ENCODE data around the gene CANT1. TPM values are rescaled to one million over a fixed set of nuclear protein-coding genes. Genes with fewer than 3 reads are reported as not detected.

Gene CANT1
- total and polyA plus RNA-seq, 2 of the 13 experiments (the other 11 are each of a cell fraction or from before 2014, with no cell fraction given), result 34.1 to 42.1 TPM

DNA sequence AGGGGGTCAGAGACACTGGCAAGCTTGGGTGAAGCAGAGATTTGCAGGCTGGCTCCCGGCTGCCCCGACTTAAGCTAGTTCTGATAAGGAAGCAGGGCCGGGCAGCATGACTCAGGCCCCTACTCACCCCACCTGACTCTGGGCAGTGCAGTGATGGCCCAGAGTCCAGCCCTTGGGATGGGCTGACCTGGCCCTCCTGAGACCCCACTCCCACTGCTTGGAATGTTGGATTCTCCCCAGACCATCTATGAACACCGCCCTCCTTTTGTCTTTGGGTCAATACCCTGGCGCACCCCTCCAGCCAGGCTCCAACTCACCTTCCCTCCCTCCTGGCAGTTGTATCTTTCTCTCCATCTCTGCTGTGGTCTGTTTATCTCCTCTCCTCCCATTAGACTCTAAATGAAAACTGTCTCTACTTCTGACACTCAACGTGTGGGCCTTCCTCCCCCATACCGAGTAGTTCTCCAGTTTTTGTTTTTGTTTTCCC is 50.9 kb downstream of the CANT1 start (continued):
- TF ChIP-seq, protein P1, sequence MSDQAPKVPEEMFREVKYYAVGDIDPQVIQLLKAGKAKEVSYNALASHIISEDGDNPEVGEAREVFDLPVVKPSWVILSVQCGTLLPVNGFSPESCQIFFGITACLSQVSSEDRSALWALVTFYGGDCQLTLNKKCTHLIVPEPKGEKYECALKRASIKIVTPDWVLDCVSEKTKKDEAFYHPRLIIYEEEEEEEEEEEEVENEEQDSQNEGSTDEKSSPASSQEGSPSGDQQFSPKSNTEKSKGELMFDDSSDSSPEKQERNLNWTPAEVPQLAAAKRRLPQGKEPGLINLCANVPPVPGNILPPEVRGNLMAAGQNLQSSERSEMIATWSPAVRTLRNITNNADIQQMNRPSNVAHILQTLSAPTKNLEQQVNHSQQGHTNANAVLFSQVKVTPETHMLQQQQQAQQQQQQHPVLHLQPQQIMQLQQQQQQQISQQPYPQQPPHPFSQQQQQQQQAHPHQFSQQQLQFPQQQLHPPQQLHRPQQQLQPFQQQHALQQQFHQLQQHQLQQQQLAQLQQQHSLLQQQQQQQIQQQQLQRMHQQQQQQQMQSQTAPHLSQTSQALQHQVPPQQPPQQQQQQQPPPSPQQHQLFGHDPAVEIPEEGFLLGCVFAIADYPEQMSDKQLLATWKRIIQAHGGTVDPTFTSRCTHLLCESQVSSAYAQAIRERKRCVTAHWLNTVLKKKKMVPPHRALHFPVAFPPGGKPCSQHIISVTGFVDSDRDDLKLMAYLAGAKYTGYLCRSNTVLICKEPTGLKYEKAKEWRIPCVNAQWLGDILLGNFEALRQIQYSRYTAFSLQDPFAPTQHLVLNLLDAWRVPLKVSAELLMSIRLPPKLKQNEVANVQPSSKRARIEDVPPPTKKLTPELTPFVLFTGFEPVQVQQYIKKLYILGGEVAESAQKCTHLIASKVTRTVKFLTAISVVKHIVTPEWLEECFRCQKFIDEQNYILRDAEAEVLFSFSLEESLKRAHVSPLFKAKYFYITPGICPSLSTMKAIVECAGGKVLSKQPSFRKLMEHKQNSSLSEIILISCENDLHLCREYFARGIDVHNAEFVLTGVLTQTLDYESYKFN (CRISPR knock-in tag; conservative IDR thresholded peaks at IDR 0.05), result no peak

GRCh38 chr17:78957128-78957527 is 52.4 kb downstream of the CANT1 start:
- Histone ChIP-seq H3K79me2 (ENCODE audit: insufficient read depth, low read length) (no peaks in the 10 kb centered on the region), H3K4me1 (ENCODE audit: insufficient read depth, low read length) (peaks cover 41% of the 10 kb centered on the region), H3K4me2 (ENCODE audit: low read depth, low read length) (no peak overlapping the region), H3K4me3 (replicated peaks in 1 of 3; ENCODE audit: insufficient read depth in 1 of 3, low read depth in 2 of 3, low read length in 3 of 3) (no peak overlapping the region), H3K36me3 (replicated peaks in 1 of 2; ENCODE audit: control insufficient read depth in 1 of 2, insufficient read depth in 2 of 2, low read length in 2 of 2) (no peaks in the 10 kb centered on the region), H3K9me3 (ENCODE audit: low read length) (no peaks in the 10 kb centered on the region), H4K20me1 (ENCODE audit: insufficient read depth, low read length) (no peaks in the 10 kb centered on the region), H3K27ac (ENCODE audit: extremely low read length, insufficient read depth, low read length) (no peak overlapping the region), H2AFZ (ENCODE audit: low read length) (no peak overlapping the region), H3K27me3 (ENCODE audit: control insufficient read depth in 1 of 2, insufficient read depth in 2 of 2, low read length in 2 of 2) (peaks cover 5 to 44% of the 10 kb centered on the region in 2 experiments; a peak in 4 of 5 replicates), H3K9ac (ENCODE audit: insufficient read depth, low read depth, low read length) (no peak overlapping the region)
- no peak for ATAC-seq
- intact Hi-C loops (cut with micrococcal nuclease; ENCODE audit: unreplicated experiment), result no loop called here
- WGBS (ENCODE audit: low lambda C conversion rate), result 62% methylated on average over 12 of the region's 12 CpGs
- BruUV-seq (replicated peaks), result no TSS peak
- TF ChIP-seq, protein P2, sequence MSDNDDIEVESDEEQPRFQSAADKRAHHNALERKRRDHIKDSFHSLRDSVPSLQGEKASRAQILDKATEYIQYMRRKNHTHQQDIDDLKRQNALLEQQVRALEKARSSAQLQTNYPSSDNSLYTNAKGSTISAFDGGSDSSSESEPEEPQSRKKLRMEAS (IDR thresholded peaks at IDR 0.05), result no peak
- TF ChIP-seq ZBTB20 (CRISPR knock-in tag; IDR thresholded peaks at IDR 0.05; ENCODE audit: borderline replicate concordance, low read depth), result no peak
- TF ChIP-seq TOE1 (CRISPR knock-in tag; IDR thresholded peaks at IDR 0.05), result no peak
- DNase-seq (ENCODE audit: low spot score), result no peak
- in situ Hi-C loops (cut with HindIII; ENCODE audit: extremely low pct_ligation_motif_present, low pct_unique_long_range_greater_than_20kb), result no loop called here
- CTCF ChIA-PET (ENCODE audit: low intra/inter-chr PET ratio, low total read pairs), result no interaction called here
- no peak for FAIRE-seq
- POLR2A ChIA-PET, result interaction anchor here (1.5 kb wide), 1 partner anchor 41 kb away, joined by 3 read pairs; no protein-coding TSS in a partner anchor
